Suprapubic skin (tissue), 3 donors: ENCODE data around the gene INKA1.

Experiments used
- CTCF ChIP-seq, 2 donors: fragments of 200-600 bp in 1 of 2; fragments of 450-650 bp in 1 of 2; sonication (generic) in 1 of 2; IDR thresholded peaks; one replicate each; pipeline ENCODE4 v1.5.1; 2016 to 2019; ENCODE audit warnings: antibody characterized with exemption in 2 of 2, mild to moderate bottlenecking in 1 of 2, moderate library complexity in 1 of 2
- EP300 ChIP-seq: sonication (generic); formaldehyde crosslinking; IDR thresholded peaks from one replicate; pipeline ENCODE4 v1.6.1; 2017; ENCODE audit warnings: antibody characterized with exemption
- POLR2A ChIP-seq, 2 donors: fragments of 450-650 bp; IDR thresholded peaks; one replicate each; pipeline ENCODE4 v1.6.1; 2017; ENCODE audit warnings: antibody characterized with exemption in 2 of 2, mild to moderate bottlenecking in 2 of 2, moderate library complexity in 2 of 2

DNA sequence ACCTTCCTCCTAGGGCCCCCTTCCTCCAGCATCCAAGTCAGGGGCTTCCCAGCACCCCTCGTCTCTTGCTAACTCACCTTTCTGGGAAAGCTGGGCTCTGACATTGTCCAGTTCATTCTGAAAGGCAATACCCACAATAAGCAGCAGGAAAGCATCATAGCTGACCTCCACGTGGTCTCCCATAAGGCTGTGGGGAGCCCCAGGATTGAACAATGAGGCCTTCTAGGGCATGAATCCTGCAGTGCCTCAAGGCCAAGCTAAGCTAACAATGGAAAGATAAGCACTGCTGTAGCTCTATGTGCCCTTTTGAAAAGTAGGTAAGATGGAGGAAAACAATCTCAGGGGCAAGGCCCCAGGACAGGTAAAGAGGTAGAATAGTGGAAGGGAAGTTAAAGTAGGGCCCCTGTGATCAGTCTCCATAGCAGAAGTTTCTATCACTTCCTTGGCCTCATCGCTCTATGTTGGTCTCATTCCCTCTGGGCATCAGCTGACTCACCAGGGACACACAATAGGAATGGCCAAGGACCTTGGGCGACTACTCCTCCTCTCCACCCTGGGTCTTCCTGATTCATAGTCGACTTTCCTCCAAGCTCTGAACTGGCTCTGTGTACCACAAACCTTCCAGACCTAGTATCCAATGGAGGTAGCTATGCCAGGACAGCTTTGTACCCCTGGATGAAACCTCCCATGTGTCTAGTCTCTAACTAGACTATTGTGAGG, 41.6 kb downstream of the INKA1 start:
- TF ChIP-seq CTCF (IDR thresholded peaks at IDR 0.05) (no peak), POLR2A (IDR thresholded peaks at IDR 0.05) (no peak), EP300 (no peak)
